GM23338 (cell line): ENCODE results near the gene ITGA1. TPM values are rescaled to one million over a fixed set of nuclear protein-coding genes. Genes with fewer than 3 reads are reported as not detected.

Experiments used
- ATAC-seq: fragments of 200-7000 bp; cut with Tn5 transposase; 3 replicates; pipeline ENCODE4 v1.9.1; 2020
- DNase-seq: peaks from one replicate; pipeline ENCODE4 v3.0.0-alpha.2; 2015; ENCODE audit warnings: low spot score
- H2AFZ ChIP-seq: fragments of 200-600 bp; sonication (generic); 2 replicates; pipeline ENCODE4 v1.8.0; 2016; ENCODE audit warnings: antibody characterized with exemption, mild to moderate bottlenecking, moderate library complexity
- H3F3A ChIP-seq: fragments of 200-600 bp; sonication (generic); replicated peaks from 2 replicates; pipeline ENCODE4 v1.8.0; 2017; ENCODE audit warnings: antibody characterized with exemption, mixed run types, low read depth
- H3K27ac ChIP-seq: fragments of 200-600 bp; sonication (generic); 2 replicates; pipeline ENCODE4 v1.6.1; 2016; ENCODE audit warnings: low read depth
- H3K27me3 ChIP-seq: fragments of 200-600 bp; sonication (generic); 2 replicates; pipeline ENCODE4 v1.8.0; 2016; ENCODE audit warnings: mild to moderate bottlenecking, mixed run types, moderate library complexity; ENCODE audit not compliant: insufficient read depth
- H3K36me3 ChIP-seq: fragments of 200-600 bp; sonication (generic); 2 replicates; pipeline ENCODE4 v1.8.0; 2016; ENCODE audit warnings: mild to moderate bottlenecking; ENCODE audit not compliant: insufficient read depth
- H3K4me1 ChIP-seq: fragments of 200-600 bp; sonication (generic); 2 replicates; pipeline ENCODE4 v1.8.0; 2016; ENCODE audit warnings: mild to moderate bottlenecking, moderate library complexity; ENCODE audit not compliant: insufficient read depth
- H3K4me2 ChIP-seq: fragments of 200-600 bp; sonication (generic); 2 replicates; pipeline ENCODE4 v1.7.1; 2017; ENCODE audit warnings: mixed run types
- H3K4me3 ChIP-seq: fragments of 200-600 bp; sonication (generic); 2 replicates; pipeline ENCODE4 v1.6.1; 2016; ENCODE audit warnings: mixed run types
- H3K79me2 ChIP-seq: fragments of 200-600 bp; sonication (generic); replicated peaks from 2 replicates; pipeline ENCODE4 v1.8.0; 2017; ENCODE audit warnings: mild to moderate bottlenecking; ENCODE audit not compliant: insufficient read depth
- H3K9me2 ChIP-seq: fragments of 200-600 bp; sonication (generic); 2 replicates; pipeline ENCODE4 v1.8.0; 2017; ENCODE audit not compliant: insufficient read depth
- H4K20me1 ChIP-seq: fragments of 200-600 bp; sonication (generic); replicated peaks from 2 replicates; pipeline ENCODE4 v1.8.0; 2017; ENCODE audit warnings: mild to moderate bottlenecking; ENCODE audit not compliant: insufficient read depth
- H3K27ac Mint-ChIP-seq: 2 replicates; pipeline ENCODE4 v1.8.0; 2020; ENCODE audit warnings: inconsistent platforms, mild to moderate bottlenecking, moderate library complexity, mixed read lengths
- H3K27me3 Mint-ChIP-seq: 3 replicates; pipeline ENCODE4 v1.8.0; 2022; ENCODE audit warnings: low read depth, mild to moderate bottlenecking, moderate library complexity, mixed read lengths, inconsistent platforms; ENCODE audit not compliant: insufficient read depth, poor library complexity
- H3K36me3 Mint-ChIP-seq: 3 replicates; pipeline ENCODE4 v1.8.0; 2021; ENCODE audit warnings: low read depth, mild to moderate bottlenecking, inconsistent platforms, moderate library complexity, mixed read lengths
- H3K4me1 Mint-ChIP-seq: 3 replicates; pipeline ENCODE4 v1.8.0; 2020; ENCODE audit warnings: mild to moderate bottlenecking, inconsistent platforms, mixed read lengths
- H3K4me3 Mint-ChIP-seq: 3 replicates; pipeline ENCODE4 v1.8.0; 2021; ENCODE audit warnings: moderate library complexity, mild to moderate bottlenecking, inconsistent platforms, mixed read lengths
- H3K9me3 Mint-ChIP-seq: 3 replicates; pipeline ENCODE4 v1.8.0; 2020; ENCODE audit warnings: moderate library complexity, mild to moderate bottlenecking, inconsistent platforms, mixed read lengths
- CREB1 ChIP-seq: fragments of 250-450 bp; sonication (Bioruptor Pico); IDR thresholded peaks from 2 replicates; pipeline ENCODE4 v1.5.0; 2020; ENCODE audit warnings: low read depth, mild to moderate bottlenecking, moderate library complexity
- CTCF ChIP-seq, 2 experiments: fragments of 200-600 bp in 1 of 2; sonication (generic) in 1 of 2; conservative IDR thresholded peaks; 2 replicates each; pipeline versions ENCODE4 v1.5.1 to v1.6.1; 2016 to 2017; ENCODE audit warnings: antibody characterized with exemption in 2 of 2, low read depth in 2 of 2, mild to moderate bottlenecking in 2 of 2, moderate library complexity in 1 of 2
- EZH2 ChIP-seq: fragments of 200-600 bp; sonication (generic); IDR thresholded peaks from one replicate; pipeline ENCODE4 v1.8.0; 2017; ENCODE audit warnings: antibody characterized with exemption, mild to moderate bottlenecking, low read depth; ENCODE audit not compliant: unreplicated experiment
- EZH2phosphoT487 ChIP-seq: fragments of 200-600 bp; sonication (generic); IDR thresholded peaks from one replicate; pipeline ENCODE4 v1.8.1; 2018; ENCODE audit warnings: antibody characterized with exemption; ENCODE audit not compliant: unreplicated experiment
- JUNB ChIP-seq: IDR thresholded peaks from one replicate; pipeline ENCODE4 v1.6.1; 2016; ENCODE audit warnings: antibody characterized with exemption; ENCODE audit not compliant: unreplicated experiment
- NANOG ChIP-seq: IDR thresholded peaks from 2 replicates; pipeline ENCODE4 v1.6.1; 2016; ENCODE audit warnings: antibody characterized with exemption, borderline replicate concordance
- POLR2AphosphoS5 ChIP-seq: IDR thresholded peaks from 2 replicates; pipeline ENCODE4 v1.6.1; 2016; ENCODE audit warnings: antibody characterized with exemption, low read depth
- REST ChIP-seq: IDR thresholded peaks from one replicate; pipeline ENCODE4 v1.6.1; 2018; ENCODE audit warnings: antibody characterized with exemption; ENCODE audit not compliant: unreplicated experiment
- STAT1 ChIP-seq: IDR thresholded peaks from one replicate; pipeline ENCODE4 v1.6.1; 2016; ENCODE audit warnings: antibody characterized with exemption; ENCODE audit not compliant: unreplicated experiment
- ZNF114 ChIP-seq: fragments of 250-450 bp; sonication (Bioruptor Pico); IDR thresholded peaks from 2 replicates; pipeline ENCODE4 v1.5.0; 2020; ENCODE audit warnings: mild to moderate bottlenecking, moderate library complexity
- ZNF331 ChIP-seq: fragments of 250-450 bp; sonication (Bioruptor Pico); IDR thresholded peaks from 2 replicates; pipeline ENCODE4 v1.5.0; 2020; ENCODE audit warnings: low read depth, mild to moderate bottlenecking, moderate library complexity
- polyA plus RNA-seq: library from polyadenylated mRNA; unstranded; fragments of >200 nt; fragmentation: Nextera tagmentation; extraction: Ambion mirVana; gene quantifications from 2 replicates; pipeline ENCODE4 v1.2.1, GENCODE V29; 2016
- total RNA-seq: library from RNA; depleted of rRNA; stranded (reverse); fragments of >200 nt; shearing (Covaris generic); gene quantifications from 2 replicates; pipeline ENCODE4 v1.2.3, GENCODE V29; 2014
- TF ChIP-seq, protein P1 (sequence below): fragments of 250-450 bp; sonication (Bioruptor Pico); IDR thresholded peaks from 2 replicates; pipeline ENCODE4 v1.5.0; 2020; ENCODE audit warnings: mild to moderate bottlenecking, moderate library complexity
- TF ChIP-seq, protein P2 (sequence below): IDR thresholded peaks from 2 replicates; pipeline ENCODE4 v1.6.1; 2016; ENCODE audit warnings: antibody characterized with exemption

Gene ITGA1
- total and polyA plus RNA-seq, 2 experiments from 2014 or later = 1.8 to 4.9 TPM

GRCh38 chr5:52997424-52997823, 209.7 kb downstream of the ITGA1 start:
- no peaks in the 10 kb centered on the region; the same call in 2 of the 3 replicates for H3K4me1 Mint-ChIP-seq
- no peaks in the 10 kb centered on the region for H3K36me3 ChIP-seq
- no peaks in the 10 kb centered on the region for H3K4me1 ChIP-seq
- H3K4me3 Mint-ChIP-seq = no peak overlapping the region
- H3K27me3 Mint-ChIP-seq = no peaks in the 10 kb centered on the region
- H3K4me3 ChIP-seq = no peak overlapping the region
- 0 out of 2 replicates have a peak, but pooled peaks cover 4% of the 10 kb centered on the region for H3K79me2 ChIP-seq
- no peak overlapping the region for H2AFZ ChIP-seq
- no peaks in the 10 kb centered on the region; the same call in 1 of the 2 replicates for H3K9me2 ChIP-seq
- no peaks in the 10 kb centered on the region for H3K36me3 Mint-ChIP-seq
- ATAC-seq (no peak), DNase-seq (no peak)
- no peaks in the 10 kb centered on the region; the same call in 1 of the 2 replicates for H4K20me1 ChIP-seq
- no peaks in the 10 kb centered on the region for H3K27me3 ChIP-seq
- H3K9me3 Mint-ChIP-seq = no peaks in the 10 kb centered on the region
- no peak overlapping the region for H3K4me2 ChIP-seq
- H3F3A ChIP-seq = no peaks in the 10 kb centered on the region
- H3K27ac Mint-ChIP-seq = no peak overlapping the region
- TF ChIP-seq ZNF114 (CRISPR knock-in tag) (no peak), EZH2 (no peak), EZH2phosphoT487 (no peak), JUNB (no peak), CTCF (conservative IDR thresholded peaks at IDR 0.05; ENCODE audit: low read depth in 2 of 2) (no peak), CREB1 (no peak), REST (no peak), POLR2AphosphoS5 (no peak), NANOG (no peak), STAT1 (no peak), ZNF331 (CRISPR knock-in tag) (no peak)
- TF ChIP-seq, protein P1, sequence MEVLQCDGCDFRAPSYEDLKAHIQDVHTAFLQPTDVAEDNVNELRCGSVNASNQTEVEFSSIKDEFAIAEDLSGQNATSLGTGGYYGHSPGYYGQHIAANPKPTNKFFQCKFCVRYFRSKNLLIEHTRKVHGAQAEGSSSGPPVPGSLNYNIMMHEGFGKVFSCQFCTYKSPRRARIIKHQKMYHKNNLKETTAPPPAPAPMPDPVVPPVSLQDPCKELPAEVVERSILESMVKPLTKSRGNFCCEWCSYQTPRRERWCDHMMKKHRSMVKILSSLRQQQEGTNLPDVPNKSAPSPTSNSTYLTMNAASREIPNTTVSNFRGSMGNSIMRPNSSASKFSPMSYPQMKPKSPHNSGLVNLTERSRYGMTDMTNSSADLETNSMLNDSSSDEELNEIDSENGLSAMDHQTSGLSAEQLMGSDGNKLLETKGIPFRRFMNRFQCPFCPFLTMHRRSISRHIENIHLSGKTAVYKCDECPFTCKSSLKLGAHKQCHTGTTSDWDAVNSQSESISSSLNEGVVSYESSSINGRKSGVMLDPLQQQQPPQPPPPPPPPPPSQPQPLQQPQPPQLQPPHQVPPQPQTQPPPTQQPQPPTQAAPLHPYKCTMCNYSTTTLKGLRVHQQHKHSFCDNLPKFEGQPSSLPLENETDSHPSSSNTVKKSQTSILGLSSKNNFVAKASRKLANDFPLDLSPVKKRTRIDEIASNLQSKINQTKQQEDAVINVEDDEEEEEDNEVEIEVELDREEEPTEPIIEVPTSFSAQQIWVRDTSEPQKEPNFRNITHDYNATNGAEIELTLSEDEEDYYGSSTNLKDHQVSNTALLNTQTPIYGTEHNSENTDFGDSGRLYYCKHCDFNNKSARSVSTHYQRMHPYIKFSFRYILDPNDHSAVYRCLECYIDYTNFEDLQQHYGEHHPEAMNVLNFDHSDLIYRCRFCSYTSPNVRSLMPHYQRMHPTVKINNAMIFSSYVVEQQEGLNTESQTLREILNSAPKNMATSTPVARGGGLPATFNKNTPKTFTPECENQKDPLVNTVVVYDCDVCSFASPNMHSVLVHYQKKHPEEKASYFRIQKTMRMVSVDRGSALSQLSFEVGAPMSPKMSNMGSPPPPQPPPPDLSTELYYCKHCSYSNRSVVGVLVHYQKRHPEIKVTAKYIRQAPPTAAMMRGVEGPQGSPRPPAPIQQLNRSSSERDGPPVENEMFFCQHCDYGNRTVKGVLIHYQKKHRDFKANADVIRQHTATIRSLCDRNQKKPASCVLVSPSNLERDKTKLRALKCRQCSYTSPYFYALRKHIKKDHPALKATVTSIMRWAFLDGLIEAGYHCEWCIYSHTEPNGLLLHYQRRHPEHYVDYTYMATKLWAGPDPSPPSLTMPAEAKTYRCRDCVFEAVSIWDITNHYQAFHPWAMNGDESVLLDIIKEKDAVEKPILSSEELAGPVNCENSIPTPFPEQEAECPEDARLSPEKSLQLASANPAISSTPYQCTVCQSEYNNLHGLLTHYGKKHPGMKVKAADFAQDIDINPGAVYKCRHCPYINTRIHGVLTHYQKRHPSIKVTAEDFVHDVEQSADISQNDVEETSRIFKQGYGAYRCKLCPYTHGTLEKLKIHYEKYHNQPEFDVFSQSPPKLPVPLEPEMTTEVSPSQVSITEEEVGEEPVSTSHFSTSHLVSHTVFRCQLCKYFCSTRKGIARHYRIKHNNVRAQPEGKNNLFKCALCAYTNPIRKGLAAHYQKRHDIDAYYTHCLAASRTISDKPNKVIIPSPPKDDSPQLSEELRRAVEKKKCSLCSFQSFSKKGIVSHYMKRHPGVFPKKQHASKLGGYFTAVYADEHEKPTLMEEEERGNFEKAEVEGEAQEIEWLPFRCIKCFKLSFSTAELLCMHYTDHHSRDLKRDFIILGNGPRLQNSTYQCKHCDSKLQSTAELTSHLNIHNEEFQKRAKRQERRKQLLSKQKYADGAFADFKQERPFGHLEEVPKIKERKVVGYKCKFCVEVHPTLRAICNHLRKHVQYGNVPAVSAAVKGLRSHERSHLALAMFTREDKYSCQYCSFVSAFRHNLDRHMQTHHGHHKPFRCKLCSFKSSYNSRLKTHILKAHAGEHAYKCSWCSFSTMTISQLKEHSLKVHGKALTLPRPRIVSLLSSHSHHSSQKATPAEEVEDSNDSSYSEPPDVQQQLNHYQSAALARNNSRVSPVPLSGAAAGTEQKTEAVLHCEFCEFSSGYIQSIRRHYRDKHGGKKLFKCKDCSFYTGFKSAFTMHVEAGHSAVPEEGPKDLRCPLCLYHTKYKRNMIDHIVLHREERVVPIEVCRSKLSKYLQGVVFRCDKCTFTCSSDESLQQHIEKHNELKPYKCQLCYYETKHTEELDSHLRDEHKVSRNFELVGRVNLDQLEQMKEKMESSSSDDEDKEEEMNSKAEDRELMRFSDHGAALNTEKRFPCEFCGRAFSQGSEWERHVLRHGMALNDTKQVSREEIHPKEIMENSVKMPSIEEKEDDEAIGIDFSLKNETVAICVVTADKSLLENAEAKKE (CRISPR knock-in tag) = no peak
- TF ChIP-seq, protein P2, sequence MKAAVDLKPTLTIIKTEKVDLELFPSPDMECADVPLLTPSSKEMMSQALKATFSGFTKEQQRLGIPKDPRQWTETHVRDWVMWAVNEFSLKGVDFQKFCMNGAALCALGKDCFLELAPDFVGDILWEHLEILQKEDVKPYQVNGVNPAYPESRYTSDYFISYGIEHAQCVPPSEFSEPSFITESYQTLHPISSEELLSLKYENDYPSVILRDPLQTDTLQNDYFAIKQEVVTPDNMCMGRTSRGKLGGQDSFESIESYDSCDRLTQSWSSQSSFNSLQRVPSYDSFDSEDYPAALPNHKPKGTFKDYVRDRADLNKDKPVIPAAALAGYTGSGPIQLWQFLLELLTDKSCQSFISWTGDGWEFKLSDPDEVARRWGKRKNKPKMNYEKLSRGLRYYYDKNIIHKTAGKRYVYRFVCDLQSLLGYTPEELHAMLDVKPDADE = no peak
- no peak overlapping the region for H3K27ac ChIP-seq
